Gastrocnemius medialis (tissue), 4 donors: ENCODE results near the gene HBE1. TPM values are rescaled to one million over a fixed set of nuclear protein-coding genes. Genes with fewer than 3 reads are reported as not detected.
"Not testable (repeated sequence)": the region's sequence is repeated elsewhere in the genome, so short reads cannot be mapped to it uniquely, and the experiment has no call there.

Experiments used
- ATAC-seq, 2 donors: fragments of 150-250 bp; one replicate each; pipeline ENCODE4 v1.9.1; 2016
- DNase-seq, 2 donors: peaks; one replicate each; pipeline ENCODE4 v3.0.0-alpha.2; 2019
- H3K27ac ChIP-seq, 4 donors: fragments of 200-600 bp; sonication (generic); 1 replicate in 1 of 4; 2 replicates in 3 of 4; pipeline ENCODE4 v1.5.1; 2016 to 2018; ENCODE audit warnings: mild to moderate bottlenecking in 2 of 4, moderate library complexity in 1 of 4
- H3K27me3 ChIP-seq, 3 donors: fragments of 200-600 bp; sonication (generic) in 2 of 3; 1 replicate in 1 of 3; 2 replicates in 2 of 3; pipeline versions ENCODE4 v1.5.1 to v1.6.0; 2016 to 2019; ENCODE audit warnings: mild to moderate bottlenecking in 1 of 3, moderate library complexity in 1 of 3
- H3K36me3 ChIP-seq, 2 donors: fragments of 200-600 bp; sonication (generic) in 1 of 2; one replicate each; pipeline ENCODE4 v1.5.1; 2017 to 2018
- H3K4me1 ChIP-seq, 2 donors: fragments of 200-600 bp; sonication (generic) in 1 of 2; one replicate each; pipeline ENCODE4 v1.5.1; 2016 to 2017; ENCODE audit warnings: mild to moderate bottlenecking in 2 of 2
- H3K4me3 ChIP-seq, 4 donors: fragments of 200-600 bp; sonication (generic) in 3 of 4; 1 replicate in 1 of 4; 2 replicates in 3 of 4; pipeline ENCODE4 v1.5.1; 2016 to 2019; ENCODE audit warnings: mild to moderate bottlenecking in 2 of 4
- H3K9me3 ChIP-seq, 3 donors: fragments of 200-600 bp; sonication (generic) in 2 of 3; 1 replicate in 1 of 3; 2 replicates in 2 of 3; pipeline ENCODE4 v1.5.1; 2016 to 2019
- CTCF ChIP-seq, 5 experiments: fragments of 450-650 bp in 3 of 5; fragments of 200-600 bp in 2 of 5; sonication (generic) in 2 of 5; IDR thresholded peaks in 4 of 5; conservative IDR thresholded peaks in 1 of 5; 1 replicate in 4 of 5; 2 replicates in 1 of 5; pipeline ENCODE4 v1.5.1; 2016 to 2019; ENCODE audit warnings: antibody characterized with exemption in 5 of 5, mild to moderate bottlenecking in 3 of 5, moderate library complexity in 3 of 5
- POLR2A ChIP-seq, 2 donors: fragments of 450-650 bp; IDR thresholded peaks; one replicate each; pipeline ENCODE4 v1.6.1; 2017; ENCODE audit warnings: antibody characterized with exemption in 2 of 2, mild to moderate bottlenecking in 2 of 2, moderate library complexity in 2 of 2
- in situ Hi-C, 4 donors: fragments of 200-750 bp; cut with MboI; loops; one replicate each; pipeline versions ENCODE4 v1.15.0 to v1.8.0; 2017; ENCODE audit warnings: low sequenced_read_pairs in 4 of 4
- intact Hi-C: fragments of 100-400 bp; cut with DNase I; formaldehyde crosslinking; loops from one replicate; pipeline ENCODE4 v1.15.1; 2023; ENCODE audit warnings: low total_unique reads
- total RNA-seq, 4 donors: library from RNA; depleted of rRNA; stranded (reverse); fragments of >200 nt; gene quantifications; one replicate each; pipeline versions ENCODE4 v1.1.0 to v1.2.3, GENCODE V29; 2016

HBE1 gene
- total RNA-seq, 4 donors from 2014 or later = not detected

GRCh38 chr11:5251746-5252145 is 18.0 kb downstream of the HBE1 start:
- Histone ChIP-seq H3K4me1 (no peaks in the 10 kb centered on the region), H3K36me3 (no peaks in the 10 kb centered on the region), H3K27me3 (no peaks in the 10 kb centered on the region), H3K4me3 (no peak overlapping the region), H3K27ac (no peak overlapping the region), H3K9me3 (no peaks in the 10 kb centered on the region)
- DNase-seq = no peak
- no peak for ATAC-seq
- TF ChIP-seq CTCF (IDR thresholded peaks at IDR 0.05 in 4 of 5, conservative IDR thresholded peaks at IDR 0.05 in 1 of 5) (no peak), POLR2A (IDR thresholded peaks at IDR 0.05) (no peak)
- intact Hi-C loops = no loop called here
- in situ Hi-C loops = no loop called here

GRCh38 chr11:5250543-5251204 is 19.1 kb downstream of the HBE1 start:
- intact Hi-C loops = no loop called here
- no peaks in the 10 kb centered on the region for H3K9me3 ChIP-seq
- DNase-seq = no peak
- no peaks in the 10 kb centered on the region for H3K27me3 ChIP-seq
- TF ChIP-seq CTCF (IDR thresholded peaks at IDR 0.05 in 4 of 5, conservative IDR thresholded peaks at IDR 0.05 in 1 of 5) (no peak), POLR2A (IDR thresholded peaks at IDR 0.05) (no peak)
- no peaks in the 10 kb centered on the region for H3K36me3 ChIP-seq
- H3K4me1 ChIP-seq = no peaks in the 10 kb centered on the region
- H3K4me3 ChIP-seq = no peak overlapping the region
- in situ Hi-C loops = no loop called here
- no peak overlapping the region for H3K27ac ChIP-seq
- no peak for ATAC-seq

GRCh38 chr11:5249807-5250396 is 19.8 kb downstream of the HBE1 start, which contains the start of gene HBG1:
Gene HBG1 (minus strand): TSS chr11:5249857. CDS start chr11:5249804, 53 bp downstream.
- H3K36me3 ChIP-seq, H3K27me3 ChIP-seq, intact Hi-C loops, in situ Hi-C loops, ATAC-seq, H3K4me1 ChIP-seq, H3K4me3 ChIP-seq, H3K9me3 ChIP-seq, DNase-seq, H3K27ac ChIP-seq: not testable (repeated sequence)

GRCh38 chr11:5248498-5248897 is 21.2 kb downstream of the HBE1 start:
- DNase-seq, H3K4me1 ChIP-seq, ATAC-seq, H3K36me3 ChIP-seq, intact Hi-C loops, H3K4me3 ChIP-seq, in situ Hi-C loops, H3K9me3 ChIP-seq, H3K27ac ChIP-seq, H3K27me3 ChIP-seq: not testable (repeated sequence)

GRCh38 chr11:5247472-5248192 is 22.1 kb downstream of the HBE1 start:
- TF ChIP-seq CTCF (IDR thresholded peaks at IDR 0.05 in 4 of 5, conservative IDR thresholded peaks at IDR 0.05 in 1 of 5) (no peak), POLR2A (IDR thresholded peaks at IDR 0.05) (no peak)
- Histone ChIP-seq H3K4me3 (no peak overlapping the region), H3K36me3 (no peaks in the 10 kb centered on the region), H3K27me3 (no peaks in the 10 kb centered on the region), H3K4me1 (no peaks in the 10 kb centered on the region), H3K9me3 (no peaks in the 10 kb centered on the region), H3K27ac (no peak overlapping the region)
- DNase-seq (no peak), ATAC-seq (no peak)
- in situ Hi-C loops = no loop called here
- intact Hi-C loops = no loop called here
